RPMI7951 (cell line): Measurements from ENCODE around the gene PNMT. TPM values are rescaled to one million over a fixed set of nuclear protein-coding genes. Genes with fewer than 3 reads are reported as not detected.

Experiments
- DNase-seq: peaks from one replicate; pipeline ENCODE4 v3.0.0-alpha.2; 2012; ENCODE audit warnings: low read depth
- total RNA-seq: library from RNA; depleted of rRNA; stranded (reverse); fragments of >200 nt; shearing (Covaris generic); gene quantifications from 2 replicates; pipeline ENCODE4 v1.2.3, GENCODE V29; 2014

Gene PNMT
- total RNA-seq, 1 experiment from 2014 or later, result not detected

GRCh38 chr17:39653662-39654331 lies 14.5 kb upstream of the PNMT start:
- peak; percentile 30 for DNase-seq

- no peak for DNase-seq
These were observed 13.1 kb upstream of the PNMT start for GRCh38 chr17:39655105-39655504.

- DNase-seq, result no peak
These were observed 9.9 kb upstream of the PNMT start for GRCh38 chr17:39658346-39658745.

GRCh38 chr17:39658760-39659159 lies 9.5 kb upstream of the PNMT start:
- no peak for DNase-seq

GRCh38 chr17:39659279-39660010 lies 8.8 kb upstream of the PNMT start:
- DNase-seq, result no peak

- DNase-seq, result no peak
These were observed 8.3 kb upstream of the PNMT start for GRCh38 chr17:39660011-39660360.

GRCh38 chr17:39660397-39661385 lies 7.6 kb upstream of the PNMT start:
- DNase-seq, result no peak

GRCh38 chr17:39661744-39662541 lies 6.3 kb upstream of the PNMT start:
- DNase-seq, result no peak

GRCh38 chr17:39662551-39663339 lies 5.5 kb upstream of the PNMT start:
- no peak for DNase-seq

- no peak for DNase-seq
These were observed 4.9 kb upstream of the PNMT start for GRCh38 chr17:39663340-39663687.

- no peak for DNase-seq
These were observed 4.3 kb upstream of the PNMT start for GRCh38 chr17:39663688-39664580.

- no peak for DNase-seq
These were observed 3.4 kb upstream of the PNMT start, which contains the start of gene TCAP for GRCh38 chr17:39664581-39665561. TSS of gene TCAP (plus strand) at chr17:39665349. CDS start at chr17:39665360, 11 bp downstream.

GRCh38 chr17:39665642-39666224 lies 2.5 kb upstream of the PNMT start:
- no peak for DNase-seq

GRCh38 chr17:39666231-39666600 lies 2.0 kb upstream of the PNMT start:
- no peak for DNase-seq

- DNase-seq, result peak; percentile 54
These were observed 1.5 kb upstream of the PNMT start for GRCh38 chr17:39666601-39667261.

- DNase-seq, result no peak
These were observed 850 bp upstream of the PNMT start for GRCh38 chr17:39667262-39667944.
